GM18907 (cell line): ENCODE data around the gene TBX6.
A peak's percentile ranks its signal among the peaks of the same experiment; 100 is the strongest.

Experiments
- ATAC-seq: cut with Tn5 transposase; IDR thresholded peaks from one replicate; pipeline ENCODE4 v1.9.1; 2021; ENCODE audit warnings: mild to moderate bottlenecking, moderate library complexity; ENCODE audit not compliant: unreplicated experiment

Gene TBX6

GRCh38 chr16:30114411-30114810 is 22.7 kb upstream of the TBX6 start:
- ATAC-seq, result no peak

GRCh38 chr16:30113711-30114333 is 22.1 kb upstream of the TBX6 start:
- ATAC-seq, result no peak

- no peak for ATAC-seq
These were observed 21.4 kb upstream of the TBX6 start, which contains the start of gene GDPD3 for GRCh38 chr16:30113031-30113710. Gene GDPD3 (minus strand): TSS chr16:30113537. CDS start chr16:30113478, 59 bp downstream.

GRCh38 chr16:30112197-30113030 is 20.7 kb upstream of the TBX6 start:
- no peak for ATAC-seq

- ATAC-seq, result no peak
These were observed 18.9 kb upstream of the TBX6 start for GRCh38 chr16:30110661-30111060.

- ATAC-seq, result no peak
These were observed 16.5 kb upstream of the TBX6 start for GRCh38 chr16:30108059-30108850.

- ATAC-seq, result no peak
These were observed 12.8 kb upstream of the TBX6 start for GRCh38 chr16:30104492-30104891.

- ATAC-seq, result no peak
These were observed 12.4 kb upstream of the TBX6 start for GRCh38 chr16:30104090-30104489.

GRCh38 chr16:30096862-30097563 is 5.3 kb upstream of the TBX6 start:
- ATAC-seq, result no peak

- peak; percentile 46 for ATAC-seq
These were observed 4.6 kb upstream of the TBX6 start, which contains the start of gene YPEL3 for GRCh38 chr16:30096105-30096861. Gene YPEL3 (minus strand): TSS chr16:30096213. CDS start chr16:30095482, 731 bp downstream.

GRCh38 chr16:30095166-30096078 is 3.7 kb upstream of the TBX6 start:
- no peak for ATAC-seq

- no peak for ATAC-seq
These were observed 2.9 kb upstream of the TBX6 start for GRCh38 chr16:30094541-30095165.

- peak; percentile 53 for ATAC-seq
These were observed 768 bp upstream of the TBX6 start for GRCh38 chr16:30092373-30093010.

GRCh38 chr16:30090610-30091331 is 953 bp downstream of the TBX6 start:
- ATAC-seq, result no peak

GRCh38 chr16:30088832-30089624 is 2.7 kb downstream of the TBX6 start:
- ATAC-seq, result no peak

- no peak for ATAC-seq
These were observed 3.4 kb downstream of the TBX6 start for GRCh38 chr16:30088237-30088831.
